ENCODE data around the gene CAMSAP2.
"Not testable (repeated sequence)": the region's sequence is repeated elsewhere in the genome, so short reads cannot be mapped to it uniquely, and the experiment has no call there.

The CAMSAP2 gene

GRCh38 chr1:200784576-200784975 lies 45.9 kb downstream of the CAMSAP2 start:
- Histone ChIP-seq H3K4me1 (ENCODE audit: control insufficient read depth in 1 of 2, insufficient read depth in 1 of 2, low read depth in 1 of 2, low read length in 1 of 2) (no peaks in the 10 kb centered on the region), H3K4me3 (ENCODE audit: low read depth in 1 of 2, low read length in 1 of 2) (no peak overlapping the region), H3K27ac (no peak overlapping the region), H3K9me3 (no peaks in the 10 kb centered on the region), H3K36me3 (no peaks in the 10 kb centered on the region), H3K27me3 (no peaks in the 10 kb centered on the region)
- no peak for TF ChIP-seq CTCF (IDR thresholded peaks at IDR 0.05)

- H3K36me3 ChIP-seq = no peaks in the 10 kb centered on the region
- H3K4me3 ChIP-seq (ENCODE audit: low read depth in 1 of 2, low read length in 1 of 2) = no peak overlapping the region
- no peaks in the 10 kb centered on the region for H3K4me1 ChIP-seq (ENCODE audit: control insufficient read depth in 1 of 2, insufficient read depth in 1 of 2, low read depth in 1 of 2, low read length in 1 of 2)
- H3K27me3 ChIP-seq = no peaks in the 10 kb centered on the region
- H3K9me3 ChIP-seq = no peaks in the 10 kb centered on the region
- no peak overlapping the region for H3K27ac ChIP-seq
- TF ChIP-seq CTCF (IDR thresholded peaks at IDR 0.05) = no peak
Observed at GRCh38 chr1:200786788-200787187, 48.1 kb downstream of the CAMSAP2 start.

- TF ChIP-seq CTCF (IDR thresholded peaks at IDR 0.05) = no peak
Observed at GRCh38 chr1:200787896-200788387, 49.2 kb downstream of the CAMSAP2 start.

DNA sequence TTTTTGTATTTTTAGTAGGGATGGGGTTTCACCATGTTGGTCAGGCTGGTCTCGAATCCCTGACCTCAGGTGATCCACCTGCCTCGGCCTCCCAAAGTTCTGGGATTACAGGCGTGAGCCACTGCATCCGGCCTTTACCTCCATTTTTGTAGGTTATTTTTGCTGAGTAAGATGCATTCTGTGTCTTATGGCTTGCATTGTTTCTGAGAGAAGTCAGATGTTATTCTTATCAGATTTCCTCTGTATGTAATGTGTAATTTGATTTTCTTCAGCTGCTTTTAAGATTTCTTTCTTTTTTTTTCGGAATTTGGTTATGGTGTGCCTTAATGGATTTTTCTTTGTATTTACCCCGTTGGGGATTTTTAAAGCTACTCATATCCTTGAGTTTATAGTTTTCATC lies 52.3 kb downstream of the CAMSAP2 start:
- not testable (repeated sequence) for H3K27me3 ChIP-seq; H3K4me1 ChIP-seq (ENCODE audit: control insufficient read depth in 1 of 2, insufficient read depth in 1 of 2, low read depth in 1 of 2, low read length in 1 of 2); H3K27ac ChIP-seq; H3K4me3 ChIP-seq (ENCODE audit: low read depth in 1 of 2, low read length in 1 of 2); H3K36me3 ChIP-seq; H3K9me3 ChIP-seq

More at GRCh38 chr1:200787896-200788387, 49.2 kb downstream of the CAMSAP2 start:
- H3K9me3 ChIP-seq = no peaks in the 10 kb centered on the region
- no peaks in the 10 kb centered on the region for H3K4me1 ChIP-seq (ENCODE audit: control insufficient read depth in 1 of 2, insufficient read depth in 1 of 2, low read depth in 1 of 2, low read length in 1 of 2)
- no peak overlapping the region for H3K27ac ChIP-seq
- no peaks in the 10 kb centered on the region for H3K36me3 ChIP-seq
- no peak overlapping the region for H3K4me3 ChIP-seq (ENCODE audit: low read depth in 1 of 2, low read length in 1 of 2)
- no peaks in the 10 kb centered on the region for H3K27me3 ChIP-seq

GRCh38 chr1:200793677-200794076 lies 55.0 kb downstream of the CAMSAP2 start:
- Histone ChIP-seq H3K9me3 (no peaks in the 10 kb centered on the region), H3K27ac (no peak overlapping the region), H3K4me3 (ENCODE audit: low read depth in 1 of 2, low read length in 1 of 2) (no peak overlapping the region), H3K4me1 (ENCODE audit: control insufficient read depth in 1 of 2, insufficient read depth in 1 of 2, low read depth in 1 of 2, low read length in 1 of 2) (no peaks in the 10 kb centered on the region), H3K27me3 (no peaks in the 10 kb centered on the region), H3K36me3 (no peaks in the 10 kb centered on the region)
- TF ChIP-seq CTCF (IDR thresholded peaks at IDR 0.05) = no peak

DNA sequence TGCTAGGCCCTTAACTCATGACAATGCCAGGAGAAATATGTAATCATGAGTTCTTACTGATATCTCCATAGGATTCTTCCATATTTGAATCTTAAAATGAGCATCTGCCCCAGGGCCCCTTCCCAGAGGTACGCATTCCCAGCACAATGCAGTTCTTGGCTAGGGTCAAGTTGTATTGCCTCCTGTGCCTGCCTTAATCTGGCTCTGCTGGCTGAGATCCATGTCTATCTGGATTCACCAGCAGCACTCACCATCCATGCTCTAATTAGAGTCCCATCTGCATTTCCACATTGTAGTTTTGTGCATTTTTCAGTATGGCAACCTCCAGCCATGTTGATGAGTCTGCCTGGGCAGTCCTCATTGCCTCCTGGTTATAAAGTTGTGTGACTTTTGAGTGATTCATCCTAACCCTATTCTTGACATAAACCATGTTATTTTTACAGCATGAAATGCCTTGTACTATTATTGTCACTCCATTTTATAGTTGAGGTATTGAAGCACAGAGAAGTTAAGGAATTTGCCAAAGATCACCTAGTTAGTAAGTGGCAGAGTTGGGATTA lies 55.9 kb downstream of the CAMSAP2 start:
- Histone ChIP-seq H3K4me3 (ENCODE audit: low read depth in 1 of 2, low read length in 1 of 2) (no peak overlapping the region), H3K36me3 (no peaks in the 10 kb centered on the region), H3K4me1 (ENCODE audit: control insufficient read depth in 1 of 2, insufficient read depth in 1 of 2, low read depth in 1 of 2, low read length in 1 of 2) (no peaks in the 10 kb centered on the region), H3K27ac (no peak overlapping the region), H3K9me3 (no peaks in the 10 kb centered on the region), H3K27me3 (no peaks in the 10 kb centered on the region)
- TF ChIP-seq CTCF (IDR thresholded peaks at IDR 0.05) = no peak

Data from neutrophil (primary cell).